Activated CD8-positive, alpha-beta memory T cell treated with anti-CD3 and anti-CD28 coated beads, Interleukin-2, amount 50 U/mL, for 4 hours (primary cell): ENCODE results near the gene MTG1.

Experiments
- DNase-seq: peaks from one replicate; pipeline ENCODE4 v3.0.0-alpha.2; 2020

The MTG1 gene

GRCh38 chr10:133471300-133472109, 77.5 kb downstream of the MTG1 start:
- DNase-seq, result no peak
